ENCODE measurements around the gene SIAH2.
"Not testable (repeated sequence)": the region's sequence is repeated elsewhere in the genome, so short reads cannot be mapped to it uniquely, and the experiment has no call there.

SIAH2 gene

DNA sequence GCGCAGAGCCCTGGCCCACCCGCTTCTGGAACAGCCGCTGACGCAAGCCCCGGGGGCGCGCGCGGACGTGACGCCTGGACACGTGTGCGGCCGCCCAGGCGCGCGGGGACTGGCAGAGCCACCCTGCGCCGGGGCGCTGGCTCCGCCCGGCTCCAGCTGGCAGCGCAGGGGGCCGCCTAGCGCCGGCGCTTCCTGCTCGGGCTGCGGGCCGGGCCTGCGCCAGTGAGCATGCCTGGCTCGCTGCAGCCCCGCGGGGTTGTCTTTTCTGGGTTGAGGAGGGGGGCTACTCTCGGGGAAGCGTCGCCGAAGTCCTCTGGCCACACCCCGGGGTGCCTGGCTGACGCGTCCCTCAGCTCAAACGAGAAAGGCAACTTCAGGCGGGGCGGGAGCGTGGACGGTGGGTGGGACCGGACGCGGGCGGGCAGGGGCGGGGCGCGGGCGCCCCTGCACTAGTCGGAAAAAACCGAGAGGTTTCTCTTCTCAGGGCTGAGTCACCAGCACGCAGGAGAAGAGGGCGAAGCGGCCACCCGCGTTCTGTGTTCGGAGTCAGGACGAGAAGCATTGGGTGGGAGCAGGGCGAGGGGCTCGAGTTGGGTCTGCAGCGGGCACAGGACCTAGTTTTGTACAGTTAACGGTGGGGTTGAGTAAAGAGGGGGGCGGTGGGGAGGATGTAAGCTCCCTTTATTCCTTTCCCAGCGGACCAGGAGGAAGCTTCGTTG lies at the start of gene SIAH2:
Gene SIAH2, minus strand, starts transcription at position 48 of the 719 bp plus-strand sequence. CDS start 320 bp downstream, outside the sequence.
- peak; percentile 95 to 96 for DNase-seq

DNA sequence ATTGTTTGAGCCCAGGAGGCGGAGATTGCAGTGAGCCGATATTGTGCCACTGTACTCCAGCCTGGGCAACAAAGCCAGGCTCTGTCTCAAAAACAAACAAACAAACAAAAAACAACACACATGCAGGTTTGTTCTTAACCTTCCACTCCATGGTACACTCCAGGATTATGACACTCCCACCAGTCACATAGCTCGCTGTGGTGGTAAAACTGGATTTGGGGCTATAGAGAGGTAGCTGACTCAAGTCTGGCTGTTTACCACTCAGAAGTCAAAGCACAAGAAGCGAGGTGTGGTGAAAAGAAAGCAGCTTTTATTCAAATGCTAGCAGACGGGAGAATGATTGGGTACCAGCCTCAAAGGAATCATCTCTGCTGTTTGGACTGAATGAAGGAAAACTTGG lies 49.0 kb upstream of the SIAH2 start:
- DNase-seq: no peak

DNA sequence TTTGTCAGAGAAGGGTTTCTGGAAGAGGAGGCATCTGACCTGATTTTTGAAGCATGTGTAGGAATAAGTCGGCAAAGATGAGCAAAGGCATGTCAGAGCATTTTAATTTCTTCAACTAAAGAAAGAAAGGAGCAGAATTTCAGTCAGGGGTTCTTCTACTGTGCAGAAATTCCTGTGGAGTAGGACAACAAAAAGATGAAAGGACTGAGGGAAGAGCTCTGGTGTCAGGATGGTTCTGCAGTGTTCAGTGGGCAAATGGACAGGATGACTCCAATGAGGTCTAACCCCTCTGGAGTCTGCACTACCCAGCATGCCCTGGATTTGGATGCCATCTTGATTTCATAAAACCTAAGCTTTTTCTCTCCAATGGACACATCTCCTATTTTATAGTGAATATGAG lies 47.7 kb upstream of the SIAH2 start:
- no peak for DNase-seq

GRCh38 chr3:150806185-150806835 lies 43.3 kb upstream of the SIAH2 start:
- no peak for DNase-seq

GRCh38 chr3:150805354-150805753 lies 42.4 kb upstream of the SIAH2 start:
- DNase-seq: no peak

- DNase-seq: no peak
These were observed 40.5 kb upstream of the SIAH2 start for GRCh38 chr3:150803440-150803985.

DNA sequence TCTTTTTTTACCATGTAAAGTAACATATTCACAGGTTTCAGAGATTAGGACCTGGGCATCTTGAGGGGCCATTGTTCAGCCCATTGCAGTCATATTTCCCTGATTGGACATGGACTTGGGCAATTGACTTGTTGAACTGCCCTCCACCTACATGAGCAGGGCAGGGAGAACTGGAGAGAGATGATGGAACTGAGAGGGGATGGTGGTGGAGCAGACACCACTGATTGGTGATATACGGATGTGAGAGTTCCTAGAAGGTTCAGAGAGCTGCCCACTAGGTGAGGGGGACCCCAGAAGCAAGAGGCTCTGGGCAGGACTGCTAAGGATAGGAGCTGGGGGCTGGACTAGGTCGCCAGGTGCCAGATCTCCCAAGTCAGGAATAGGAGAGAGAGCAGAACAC lies 37.8 kb upstream of the SIAH2 start:
- DNase-seq: no peak

DNA sequence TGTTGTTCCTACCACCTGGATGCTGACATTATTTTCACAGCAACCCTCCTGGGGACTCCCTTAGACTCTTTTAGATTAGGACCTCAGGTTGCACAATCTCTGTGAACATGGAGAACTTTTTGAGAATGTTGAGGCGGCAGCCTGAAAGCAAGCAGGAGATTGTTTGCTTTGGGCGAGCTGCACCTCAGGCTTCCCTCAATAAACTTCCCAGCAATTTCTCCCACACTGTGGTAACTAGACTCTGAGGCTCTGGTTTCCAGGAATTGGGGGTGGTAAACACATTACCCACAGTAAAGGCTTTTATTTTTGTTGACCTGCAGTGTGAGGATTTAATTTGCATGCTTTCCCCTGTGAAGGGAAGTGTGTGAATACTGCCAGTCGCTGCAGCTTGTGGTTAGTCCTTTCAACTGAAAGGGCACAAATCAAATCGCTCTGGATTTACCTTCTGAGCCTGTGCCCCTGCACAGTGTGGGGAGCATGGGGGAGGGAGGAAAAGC lies 35.2 kb upstream of the SIAH2 start:
- DNase-seq: no peak

DNA sequence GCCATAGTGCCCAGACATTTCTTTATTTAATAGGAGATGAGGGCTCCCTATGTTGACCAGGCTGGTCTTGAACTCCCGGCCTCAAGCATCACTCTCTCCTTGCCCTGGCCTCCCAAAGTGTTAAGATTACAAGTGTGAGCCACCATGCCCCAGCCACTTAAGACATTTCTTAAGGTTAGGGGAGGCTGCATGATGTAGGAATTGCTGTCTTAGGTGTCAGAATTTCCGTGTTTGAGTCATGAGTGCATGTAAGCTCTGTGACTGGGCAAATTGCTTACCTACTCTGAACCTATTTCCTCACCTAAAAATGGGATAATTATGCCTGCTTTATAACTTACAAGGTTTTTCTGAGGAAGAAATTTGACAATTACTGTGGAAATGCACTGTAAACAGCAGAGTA lies 34.2 kb upstream of the SIAH2 start:
- no peak for DNase-seq

GRCh38 chr3:150796527-150796926 lies 33.6 kb upstream of the SIAH2 start:
- DNase-seq: not testable (repeated sequence)

GRCh38 chr3:150793641-150794040 lies 30.7 kb upstream of the SIAH2 start:
- no peak for DNase-seq

DNA sequence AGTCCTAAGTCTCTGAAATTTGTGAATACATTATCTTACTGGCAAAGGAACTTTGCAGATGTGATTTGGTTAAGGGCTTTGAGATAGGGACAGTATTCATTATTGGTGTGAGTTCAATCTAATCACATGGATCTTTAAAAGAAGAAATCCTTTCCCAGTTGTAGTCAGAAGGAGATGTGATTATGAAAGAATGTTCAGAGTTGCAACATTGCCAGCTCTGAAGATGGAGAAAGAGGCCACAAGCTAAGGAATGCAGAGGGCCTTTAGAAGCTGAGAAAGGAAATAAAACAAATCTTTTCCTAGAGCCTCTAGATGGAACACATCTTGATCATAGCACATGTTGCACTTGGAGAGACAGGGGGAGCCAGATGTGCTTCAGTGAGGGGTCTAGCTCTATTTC lies 27.7 kb upstream of the SIAH2 start:
- no peak for DNase-seq

DNA sequence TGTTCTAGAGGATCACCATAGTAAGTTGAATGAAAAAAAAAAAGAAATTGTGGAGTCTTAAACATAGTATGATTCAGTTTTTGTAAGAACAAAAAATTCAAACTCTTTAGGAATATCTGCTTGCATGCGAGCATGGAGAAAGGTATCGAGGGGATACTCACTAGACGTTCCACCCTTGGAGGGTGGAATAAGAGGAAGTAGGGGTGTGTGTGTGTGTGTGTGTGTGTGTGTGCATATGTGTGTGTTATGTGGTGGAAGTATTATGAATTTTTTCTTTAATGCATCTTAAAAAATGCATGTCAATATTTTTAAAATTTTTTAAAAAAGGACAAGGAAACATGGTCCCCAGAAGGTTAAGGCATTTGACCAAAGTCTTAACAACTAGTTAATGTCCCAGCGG lies 26.5 kb upstream of the SIAH2 start:
- DNase-seq: no peak

DNA sequence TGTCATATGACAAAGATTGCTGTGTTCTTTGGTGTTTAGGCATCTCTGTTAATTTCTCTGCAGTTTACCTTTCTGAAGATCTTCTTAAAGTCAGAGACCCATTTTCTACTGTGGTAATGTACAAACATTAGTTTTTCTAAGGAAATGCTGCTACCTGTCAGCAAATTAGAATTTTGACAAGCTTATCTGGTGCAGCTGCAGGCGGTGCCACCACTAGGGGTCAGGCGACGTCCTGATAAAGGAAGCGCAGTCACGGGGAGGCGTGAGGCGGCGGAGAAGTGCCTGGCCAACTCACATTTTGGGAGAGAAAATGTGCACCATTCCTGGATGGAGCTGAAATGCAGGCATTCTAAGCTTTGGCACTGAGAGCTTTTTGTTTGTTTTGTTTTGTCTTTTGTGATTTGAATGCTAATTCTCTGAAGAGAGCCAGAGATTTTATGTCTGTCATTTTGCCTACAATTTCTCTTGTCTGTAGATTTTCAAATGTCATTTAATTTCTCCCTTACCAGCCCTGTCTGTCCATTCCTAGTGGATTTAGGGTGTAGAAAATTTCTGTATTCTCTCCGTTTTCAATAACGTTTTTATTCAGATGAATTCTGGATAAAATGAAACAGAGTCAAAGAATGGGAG lies 24.9 kb upstream of the SIAH2 start:
- peak; percentile 88 to 89 for DNase-seq

DNA sequence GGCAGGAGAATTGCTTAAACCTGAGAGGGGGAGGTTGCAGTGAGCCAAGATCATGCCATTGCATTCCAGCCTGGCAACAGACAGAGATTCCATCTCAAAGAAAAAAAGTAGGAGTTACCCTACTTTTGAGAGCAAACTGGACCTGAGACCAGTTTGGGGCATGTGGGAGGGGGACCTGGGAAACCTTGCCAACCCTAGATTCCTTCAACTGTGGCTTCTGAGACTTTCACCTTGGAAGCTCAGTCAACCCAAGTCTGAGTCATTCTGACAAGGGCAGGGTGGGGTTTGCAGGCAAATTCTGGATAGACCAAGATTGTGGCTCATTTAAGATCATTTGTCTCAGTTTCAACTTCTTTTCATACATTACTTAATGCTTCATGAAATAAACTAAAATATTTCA lies 23.8 kb upstream of the SIAH2 start:
- peak; percentile 53 to 56 for DNase-seq

DNA sequence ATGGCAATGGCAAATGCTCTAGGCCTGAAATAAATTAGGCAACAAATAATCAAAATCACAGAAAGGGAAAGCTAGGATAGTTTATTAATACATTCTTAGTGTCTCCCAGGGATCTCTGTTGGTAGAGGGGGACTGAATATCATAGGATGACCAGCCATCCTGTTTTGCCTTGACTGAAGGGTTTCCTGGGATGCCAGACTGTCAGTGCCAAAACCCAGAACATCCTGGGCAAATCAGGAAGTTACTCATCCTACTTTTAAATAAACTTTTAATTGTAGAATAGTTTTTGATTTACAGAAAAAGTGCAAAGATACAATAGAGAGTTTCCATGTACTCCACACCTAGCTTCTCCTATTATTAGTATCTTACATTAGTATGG lies 21.8 kb upstream of the SIAH2 start:
- no peak for DNase-seq

- peak; percentile 55 to 56 for DNase-seq
These were observed 21.2 kb upstream of the SIAH2 start for GRCh38 chr3:150783920-150784746.

DNA sequence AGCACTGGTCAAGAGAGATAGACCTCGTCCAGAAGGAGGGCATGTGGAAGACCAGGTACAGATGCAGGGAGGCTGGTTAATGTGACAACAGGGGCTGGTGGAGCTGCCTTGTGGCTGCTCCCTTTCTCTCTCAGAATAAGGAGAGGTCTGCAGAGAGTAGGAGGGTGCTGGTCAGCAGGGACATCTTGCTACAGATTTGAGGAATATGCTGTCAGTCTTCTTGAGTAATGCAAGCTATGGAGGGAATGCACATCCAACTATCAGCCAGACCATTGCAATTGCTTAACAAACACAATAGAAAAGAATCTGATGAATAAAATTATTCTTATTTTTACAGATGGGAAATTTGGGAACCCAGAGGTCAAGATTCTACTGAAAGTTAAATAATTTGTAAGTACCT lies 20.3 kb upstream of the SIAH2 start:
- no peak for DNase-seq

DNA sequence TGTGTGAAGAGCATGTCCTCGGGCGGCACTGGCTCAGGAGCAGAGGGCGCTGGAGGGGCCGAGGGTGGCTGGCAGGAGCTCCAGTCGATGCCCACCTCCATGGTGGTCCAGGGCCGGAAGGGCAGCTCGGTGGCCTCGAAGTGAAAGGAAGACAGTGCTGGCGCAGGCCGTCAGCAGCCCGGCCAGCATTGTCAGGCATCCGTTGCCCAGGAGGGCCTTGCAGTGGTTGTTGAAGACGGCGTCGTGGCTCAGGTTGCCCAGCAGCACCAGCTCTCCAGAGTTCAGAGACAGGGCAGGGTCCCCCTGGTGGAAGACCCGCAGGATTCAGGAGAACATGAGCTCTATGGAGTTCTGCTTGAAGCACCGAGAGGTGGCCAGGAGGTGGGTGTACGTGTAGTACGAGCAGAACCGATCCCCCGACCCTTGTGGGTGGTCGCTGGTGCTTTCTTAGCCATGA lies 16.5 kb upstream of the SIAH2 start:
- DNase-seq: no peak

- DNase-seq: no peak
These were observed 15.9 kb upstream of the SIAH2 start for GRCh38 chr3:150778793-150779401.

- DNase-seq: no peak
These were observed 12.1 kb upstream of the SIAH2 start for GRCh38 chr3:150775001-150775599.
